ENCODE results near the gene CST6.
A peak's percentile ranks its signal among the peaks of the same experiment; 100 is the strongest.
"Not testable (repeated sequence)": the region's sequence is repeated elsewhere in the genome, so short reads cannot be mapped to it uniquely, and the experiment has no call there.

Gene CST6

DNA sequence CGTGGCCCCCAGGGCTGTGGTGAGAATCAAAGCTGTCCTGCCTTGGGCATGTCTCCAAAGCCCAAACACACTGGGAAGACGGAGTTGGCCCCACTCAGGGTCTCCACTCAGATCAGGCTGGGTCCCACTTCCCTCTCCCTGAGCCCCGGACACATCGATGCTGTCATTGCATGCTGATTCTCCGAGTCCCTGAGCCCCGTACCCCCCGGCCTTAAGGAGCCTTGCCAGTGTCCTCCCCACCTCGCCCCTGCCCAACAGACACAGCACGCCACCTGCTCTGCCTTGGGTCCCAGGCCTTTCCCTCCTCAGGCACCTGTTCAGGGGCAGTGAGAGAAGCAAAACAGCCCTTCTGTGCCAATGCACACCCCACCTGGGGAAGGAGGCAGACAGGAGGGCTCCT is 24.5 kb upstream of the CST6 start:
- no peak for DNase-seq

GRCh38 chr11:65988791-65989592 is 22.8 kb upstream of the CST6 start:
- DNase-seq = peak; percentile 87 to 93

GRCh38 chr11:65992056-65992455 is 19.8 kb upstream of the CST6 start:
- no peak for DNase-seq

DNA sequence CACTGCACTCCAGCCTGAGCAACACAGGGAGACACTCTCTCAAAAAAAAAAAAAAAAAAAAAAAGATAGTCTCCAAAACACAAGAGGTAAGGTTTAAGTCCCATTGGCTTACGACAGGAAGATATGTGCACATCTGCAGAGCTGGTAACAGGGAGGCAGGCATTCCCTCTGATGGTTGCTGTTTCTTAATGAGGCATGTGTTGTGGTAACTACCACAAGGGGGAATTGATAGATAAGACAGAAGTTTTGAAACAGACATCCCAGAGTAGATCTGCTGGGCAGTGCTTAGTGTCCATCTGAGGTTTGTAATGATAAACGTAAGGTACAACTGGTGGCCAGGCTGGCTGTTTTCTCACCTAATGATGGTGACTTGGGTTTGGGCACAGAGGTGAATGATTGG is 14.5 kb upstream of the CST6 start:
- no peak for DNase-seq

GRCh38 chr11:66001942-66002647 is 9.7 kb upstream of the CST6 start, which contains the start of the genes BANF1 and EIF1AD:
BANF1 (plus strand) TSS chr11:66002503; CDS start chr11:66003251, 748 bp downstream.
EIF1AD (minus strand) TSS chr11:66002157; CDS start chr11:66000389, 1,768 bp downstream.
- DNase-seq = peak; percentile 90 to 96

GRCh38 chr11:66002648-66003225 is 9.1 kb upstream of the CST6 start:
- DNase-seq = peak in 1 of 2 experiments; percentile 59

DNA sequence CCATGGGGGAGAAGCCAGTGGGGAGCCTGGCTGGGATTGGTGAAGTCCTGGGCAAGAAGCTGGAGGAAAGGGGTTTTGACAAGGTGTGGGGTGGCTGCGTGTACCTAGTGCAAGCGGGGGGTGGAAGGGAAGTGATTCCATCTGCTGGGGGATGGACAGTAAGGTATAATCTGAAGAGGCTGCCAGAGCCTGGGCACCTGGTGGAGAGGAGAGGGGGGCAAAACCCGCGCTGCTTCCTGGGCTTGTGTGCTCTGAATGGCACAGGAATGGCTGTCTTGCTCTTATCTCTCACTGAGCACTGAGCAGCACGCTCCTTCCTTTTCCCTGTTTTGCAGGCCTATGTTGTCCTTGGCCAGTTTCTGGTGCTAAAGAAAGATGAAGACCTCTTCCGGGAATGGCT is 8.5 kb upstream of the CST6 start:
- peak in 1 of 2 experiments; percentile 2 for DNase-seq

- DNase-seq = no peak
Measured at GRCh38 chr11:66004186-66004585, 7.6 kb upstream of the CST6 start.

- DNase-seq = no peak
Measured at GRCh38 chr11:66006134-66006890, 5.5 kb upstream of the CST6 start.

- no peak for DNase-seq
Measured at GRCh38 chr11:66006891-66007176, 5.0 kb upstream of the CST6 start.

- no peak for DNase-seq
Measured at GRCh38 chr11:66007201-66007634, 4.6 kb upstream of the CST6 start.

DNA sequence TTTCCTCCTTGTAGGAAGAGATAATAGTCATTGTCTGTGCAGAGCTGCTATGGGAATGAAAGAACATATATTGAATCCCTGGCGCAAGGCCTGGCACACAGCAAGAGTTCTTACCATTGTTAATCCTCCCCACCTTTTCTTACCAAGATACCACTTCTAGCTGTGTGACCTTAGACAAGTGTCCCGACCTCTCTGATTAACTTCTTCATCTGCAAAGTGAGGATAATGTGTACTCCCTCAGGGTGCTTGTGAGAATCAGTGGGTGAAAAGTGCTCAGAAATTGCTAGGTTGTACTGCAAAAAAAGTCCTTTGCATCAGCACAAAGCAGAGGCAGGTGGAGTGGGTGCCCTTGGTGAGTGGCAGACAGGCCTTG is 3.7 kb upstream of the CST6 start:
- DNase-seq = no peak

DNA sequence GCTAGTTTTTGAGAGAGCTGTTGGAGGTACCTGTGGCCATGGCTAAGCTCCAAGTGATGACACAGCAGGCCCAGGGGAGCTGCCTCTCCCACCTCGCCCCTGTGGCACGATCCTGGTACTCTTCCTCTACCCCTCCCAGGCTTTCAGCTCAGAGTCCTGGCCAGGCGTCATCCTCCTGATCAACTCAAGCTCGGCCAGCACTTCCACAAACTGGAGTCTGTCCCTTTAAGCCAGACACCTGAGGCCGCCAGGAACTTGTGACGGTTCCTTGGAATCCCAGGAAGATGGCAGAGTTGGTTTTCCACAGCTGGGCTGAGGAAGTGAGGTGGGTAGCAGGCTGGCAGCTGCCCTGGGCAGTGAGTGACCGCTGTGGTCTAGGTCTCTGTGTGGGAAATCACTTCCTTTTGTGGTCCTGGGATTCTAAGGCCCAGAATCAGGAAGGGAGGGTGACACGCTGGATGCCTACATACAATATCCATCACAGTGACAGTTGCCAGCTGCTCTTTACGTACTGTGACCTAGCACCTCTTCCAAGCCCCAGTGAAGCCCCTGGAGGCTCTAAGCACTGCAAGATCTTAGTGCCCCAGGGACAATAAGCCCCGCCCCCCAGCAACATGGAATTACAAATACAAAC is 3.2 kb upstream of the CST6 start:
- DNase-seq = no peak

DNA sequence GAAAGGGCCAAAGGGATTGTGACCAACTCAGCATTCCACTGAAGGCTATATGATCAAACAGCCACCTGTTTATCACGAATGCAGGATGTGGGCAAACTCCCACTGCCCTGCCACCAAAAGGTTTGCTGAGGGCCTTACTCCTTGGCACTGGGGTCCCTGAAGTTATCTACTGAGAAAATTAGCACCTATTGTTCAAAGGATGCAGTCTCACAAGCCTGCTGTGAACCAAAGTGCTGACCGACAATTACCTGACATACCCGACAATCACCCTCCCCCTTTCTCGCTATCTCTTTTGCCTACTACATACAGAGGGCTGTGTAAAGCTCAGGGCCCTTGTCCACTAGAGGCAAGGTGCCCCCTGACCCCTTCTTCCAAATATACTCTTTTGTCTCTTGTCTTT is 1.8 kb upstream of the CST6 start:
- not testable (repeated sequence) for DNase-seq

DNA sequence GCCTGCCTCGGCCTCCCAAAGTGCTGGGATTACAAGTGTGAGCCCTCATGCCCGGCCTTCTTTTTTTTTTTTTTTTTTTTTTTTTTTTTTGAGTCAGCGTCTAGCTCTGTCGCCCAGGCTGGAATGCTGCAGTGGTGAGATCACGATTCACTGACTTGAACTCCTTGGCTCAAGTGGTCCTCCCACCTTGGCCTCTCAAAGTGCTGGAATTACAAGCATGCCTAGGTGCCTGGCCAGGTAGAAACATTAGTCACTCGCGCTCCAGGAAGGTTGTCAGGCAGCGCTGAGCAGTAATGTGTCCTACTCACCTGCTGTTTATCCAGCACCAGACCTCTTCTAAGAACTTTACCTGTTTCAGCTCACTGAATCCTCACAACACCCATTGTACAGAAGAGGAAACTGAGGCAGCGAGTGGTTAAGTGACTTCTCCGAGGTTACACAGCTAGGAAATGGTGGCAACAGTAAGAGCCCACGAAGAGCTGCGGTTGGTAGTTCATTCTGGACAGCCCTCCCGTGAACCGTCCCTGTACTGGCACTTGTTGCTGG is 496 bp upstream of the CST6 start:
- DNase-seq = no peak

- no peak for DNase-seq
Measured at GRCh38 chr11:66012371-66012945, 650 bp downstream of the CST6 start.

- DNase-seq = no peak
Measured at GRCh38 chr11:66012946-66013761, 1.3 kb downstream of the CST6 start.

GRCh38 chr11:66013762-66014100 is 1.9 kb downstream of the CST6 start:
- DNase-seq = no peak

GRCh38 chr11:66014804-66015453 is 3.1 kb downstream of the CST6 start:
- DNase-seq = no peak

DNA sequence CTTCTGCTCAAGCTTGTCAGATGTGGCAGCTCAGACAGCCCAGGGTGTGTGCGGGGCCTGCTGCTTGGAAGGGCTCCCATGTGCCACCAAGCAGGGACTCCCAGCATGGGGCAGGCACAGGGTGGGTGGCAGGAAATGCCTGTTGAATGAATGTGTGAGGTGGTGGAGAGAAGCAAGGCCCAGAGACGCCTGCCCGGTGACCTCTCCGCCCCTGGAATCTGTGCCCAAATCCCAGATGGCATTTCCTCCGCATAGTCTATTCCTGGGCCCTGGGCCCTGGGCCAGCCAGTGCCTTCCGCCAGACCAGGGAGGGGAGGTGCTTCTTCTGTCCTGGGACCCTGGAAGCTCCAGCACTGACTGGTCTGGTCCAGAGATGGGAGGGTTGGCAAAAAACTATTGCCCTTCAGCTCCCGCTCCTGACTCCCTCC is 3.7 kb downstream of the CST6 start:
- DNase-seq = no peak

Data from NCI-H2081 (cell line).